ENCODE results near the gene VASN.

VASN gene

GRCh38 chr16:4404967-4405696, 33.5 kb downstream of the VASN start:
- DNase-seq: no peak

GRCh38 chr16:4407543-4408322, 36.1 kb downstream of the VASN start:
- DNase-seq: no peak

- no peak for DNase-seq
These were observed 36.7 kb downstream of the VASN start for GRCh38 chr16:4408323-4408690.

- DNase-seq: no peak
These were observed 37.7 kb downstream of the VASN start for GRCh38 chr16:4409081-4409932.

GRCh38 chr16:4410335-4411075, 38.9 kb downstream of the VASN start:
- DNase-seq: no peak

GRCh38 chr16:4411684-4412083, 40.0 kb downstream of the VASN start:
- no peak for DNase-seq

- no peak for DNase-seq
These were observed 40.5 kb downstream of the VASN start for GRCh38 chr16:4412159-4412558.

- DNase-seq: no peak
These were observed 41.2 kb downstream of the VASN start for GRCh38 chr16:4412854-4413253.

GRCh38 chr16:4414187-4414917, 42.7 kb downstream of the VASN start:
- no peak for DNase-seq

GRCh38 chr16:4415538-4416199, 44.0 kb downstream of the VASN start:
- no peak for DNase-seq

- DNase-seq: peak; percentile 65 to 89
These were observed 44.8 kb downstream of the VASN start, which contains the start of gene CORO7 for GRCh38 chr16:4416200-4417032. Gene CORO7, minus strand, starts transcription at chr16:4416596. Its CDS starts 78 bp downstream, at chr16:4416518.

GRCh38 chr16:4419402-4419959, 47.8 kb downstream of the VASN start:
- no peak for DNase-seq

GRCh38 chr16:4420505-4421105, 49.0 kb downstream of the VASN start:
- no peak for DNase-seq

GRCh38 chr16:4425378-4426020, 53.9 kb downstream of the VASN start, which contains the start of gene DNAJA3:
Gene DNAJA3, plus strand, starts transcription at chr16:4425868. Its CDS starts 14 bp downstream, at chr16:4425882.
- peak; percentile 67 to 74 for DNase-seq

GRCh38 chr16:4426021-4426684, 54.5 kb downstream of the VASN start:
- no peak for DNase-seq

GRCh38 chr16:4426722-4427372, 55.2 kb downstream of the VASN start:
- no peak for DNase-seq

GRCh38 chr16:4428500-4428899, 56.9 kb downstream of the VASN start:
- DNase-seq: no peak

GRCh38 chr16:4431023-4431422, 59.4 kb downstream of the VASN start:
- no peak for DNase-seq
